ENCODE results near the gene AFF1. TPM values are rescaled to one million over a fixed set of nuclear protein-coding genes. Genes with fewer than 3 reads are reported as not detected.
A peak's percentile ranks its signal among the peaks of the same experiment; 100 is the strongest.

Gene AFF1
- total RNA-seq, 4 donors from 2014 or later, result 72.5 to 128 (median 108) TPM

GRCh38 chr4:87038837-87039615, 104.2 kb downstream of the AFF1 start:
- H3K9me3 ChIP-seq, result no peaks in the 10 kb centered on the region
- no peaks in the 10 kb centered on the region for H3K27me3 ChIP-seq
- H3K27ac ChIP-seq, result peak overlapping the region in 3 of 4 donors; percentile 22 to 57 (median 42)
- no peaks in the 10 kb centered on the region for H3K36me3 ChIP-seq
- no peak for TF ChIP-seq POLR2A (IDR thresholded peaks at IDR 0.05)
- TF ChIP-seq CTCF (IDR thresholded peaks at IDR 0.05), result no peak
- H3K4me3 ChIP-seq, result no peak overlapping the region
- H3K4me1 ChIP-seq, result peaks cover 0 to 39% (median 3%) of the 10 kb centered on the region in 4 donors
- peak in 1 of 3 donors; percentile 63 for DNase-seq

GRCh38 chr4:87041141-87041540, 106.3 kb downstream of the AFF1 start:
- no peak for TF ChIP-seq CTCF (IDR thresholded peaks at IDR 0.05)
- TF ChIP-seq POLR2A (IDR thresholded peaks at IDR 0.05), result no peak
- Histone ChIP-seq H3K4me3 (no peak overlapping the region), H3K27ac (peak overlapping the region in 2 of 4 donors; percentile 30 to 33), H3K9me3 (no peaks in the 10 kb centered on the region), H3K27me3 (no peaks in the 10 kb centered on the region), H3K36me3 (no peaks in the 10 kb centered on the region), H3K4me1 (peaks cover 0 to 22% (median 3%) of the 10 kb centered on the region in 4 donors)
- peak in 1 of 3 donors; percentile 50 for DNase-seq

- no peak for DNase-seq
- Histone ChIP-seq H3K27me3 (no peaks in the 10 kb centered on the region), H3K9me3 (no peaks in the 10 kb centered on the region), H3K27ac (no peak overlapping the region), H3K36me3 (peaks cover 0 to 10% (median 0%) of the 10 kb centered on the region in 3 donors), H3K4me3 (no peak overlapping the region), H3K4me1 (peaks cover 0 to 12% (median under 1%) of the 10 kb centered on the region in 4 donors)
- TF ChIP-seq CTCF (IDR thresholded peaks at IDR 0.05), result no peak
- no peak for TF ChIP-seq POLR2A (IDR thresholded peaks at IDR 0.05)
Observed at GRCh38 chr4:87042221-87042620, 107.4 kb downstream of the AFF1 start.

GRCh38 chr4:87042986-87043820, 108.4 kb downstream of the AFF1 start:
- Histone ChIP-seq H3K27me3 (no peaks in the 10 kb centered on the region), H3K4me1 (peaks cover 0 to 6% (median 0%) of the 10 kb centered on the region in 4 donors), H3K9me3 (no peaks in the 10 kb centered on the region), H3K4me3 (no peak overlapping the region), H3K36me3 (peaks cover 0 to 15% (median 0%) of the 10 kb centered on the region in 3 donors), H3K27ac (no peak overlapping the region)
- TF ChIP-seq POLR2A (IDR thresholded peaks at IDR 0.05) (no peak), CTCF (IDR thresholded peaks at IDR 0.05) (no peak)
- DNase-seq, result no peak

- no peak overlapping the region for H3K4me3 ChIP-seq
- H3K27me3 ChIP-seq, result no peaks in the 10 kb centered on the region
- no peaks in the 10 kb centered on the region for H3K9me3 ChIP-seq
- DNase-seq, result no peak
- H3K36me3 ChIP-seq, result peaks cover 0 to 15% (median 0%) of the 10 kb centered on the region in 3 donors
- H3K4me1 ChIP-seq, result peaks cover 0 to 11% (median 0%) of the 10 kb centered on the region in 4 donors
- TF ChIP-seq CTCF (IDR thresholded peaks at IDR 0.05), result no peak
- no peak for TF ChIP-seq POLR2A (IDR thresholded peaks at IDR 0.05)
- peak overlapping the region in 3 of 4 donors; percentile 25 to 66 (median 32) for H3K27ac ChIP-seq
Observed at GRCh38 chr4:87044511-87045233, 109.9 kb downstream of the AFF1 start.
